Measurements from ENCODE around the gene PPP3CA. TPM values are rescaled to one million over a fixed set of nuclear protein-coding genes. Genes with fewer than 3 reads are reported as not detected.

Gene PPP3CA
- total and polyA plus RNA-seq, 2 of the 13 experiments (the other 11 are each of a cell fraction or from before 2014, with no cell fraction given), result 4.8 to 13.2 TPM

GRCh38 chr4:101171747-101172146, 175.6 kb downstream of the PPP3CA start:
- WGBS (ENCODE audit: low lambda C conversion rate), result 95% methylated on average over 3 of the region's 3 CpGs
- CTCF ChIA-PET (ENCODE audit: low intra/inter-chr PET ratio, low total read pairs), result no interaction called here
- no peaks in the 10 kb centered on the region for H3K79me2 ChIP-seq (ENCODE audit: insufficient read depth, low read length)
- no peaks in the 10 kb centered on the region for H4K20me1 ChIP-seq (ENCODE audit: insufficient read depth, low read length)
- POLR2A ChIA-PET, result no interaction called here
- FAIRE-seq (no peak), ATAC-seq (no peak), DNase-seq (ENCODE audit: low spot score) (no peak)
- H3K27me3 ChIP-seq (ENCODE audit: control insufficient read depth in 1 of 2, insufficient read depth in 2 of 2, low read length in 2 of 2), result no peaks in the 10 kb centered on the region; a peak in 1 of 5 replicates
- no TSS peak for BruUV-seq (replicated peaks)
- no peak overlapping the region for H3K9ac ChIP-seq (ENCODE audit: insufficient read depth, low read depth, low read length)
- no peaks in the 10 kb centered on the region for H3K9me3 ChIP-seq (ENCODE audit: low read length)
- H3K4me3 ChIP-seq (replicated peaks in 1 of 3; ENCODE audit: insufficient read depth in 1 of 3, low read depth in 2 of 3, low read length in 3 of 3), result no peak overlapping the region
- TF ChIP-seq GPN1 (CRISPR knock-in tag; IDR thresholded peaks at IDR 0.05; ENCODE audit: borderline replicate concordance), result no peak
- no peak for TF ChIP-seq ZNF235 (CRISPR knock-in tag; IDR thresholded peaks at IDR 0.05; ENCODE audit: borderline replicate concordance)
- no peak for TF ChIP-seq ZNF432 (CRISPR knock-in tag; IDR thresholded peaks at IDR 0.05; ENCODE audit: borderline replicate concordance)
- no peak for TF ChIP-seq ZNF800 (CRISPR knock-in tag; IDR thresholded peaks at IDR 0.05)
- no peak for TF ChIP-seq TEAD3 (CRISPR knock-in tag; optimal IDR thresholded peaks at IDR 0.05; ENCODE audit: borderline replicate concordance)
- no peak for TF ChIP-seq ZBTB38 (CRISPR knock-in tag; IDR thresholded peaks at IDR 0.05)
- intact Hi-C loops (cut with micrococcal nuclease; ENCODE audit: unreplicated experiment) (no loop called here), in situ Hi-C loops (cut with HindIII; ENCODE audit: extremely low pct_ligation_motif_present, low pct_unique_long_range_greater_than_20kb) (no loop called here)
- peaks cover 59% of the 10 kb centered on the region for H3K4me1 ChIP-seq (ENCODE audit: insufficient read depth, low read length)
- H3K4me2 ChIP-seq (ENCODE audit: low read depth, low read length), result no peak overlapping the region
- H3K36me3 ChIP-seq (replicated peaks in 1 of 2; ENCODE audit: control insufficient read depth in 1 of 2, insufficient read depth in 2 of 2, low read length in 2 of 2), result no peaks in the 10 kb centered on the region
- H2AFZ ChIP-seq (ENCODE audit: low read length), result no peak overlapping the region
- H3K27ac ChIP-seq (ENCODE audit: extremely low read length, insufficient read depth, low read length), result no peak overlapping the region
